ENCODE results near the gene RD3L.

GRCh38 chr14:103984196-103984595 is 41.9 kb upstream of the RD3L start:
- TF ChIP-seq CTCF (IDR thresholded peaks at IDR 0.05) (no peak), POLR2AphosphoS5 (IDR thresholded peaks at IDR 0.05) (no peak), EP300 (IDR thresholded peaks at IDR 0.05) (no peak), POLR2A (IDR thresholded peaks at IDR 0.05) (no peak)

Data from gastroesophageal sphincter (tissue), 3 donors.